Left renal cortex interstitium (tissue), 4 donors: ENCODE data around the gene MAN2B2. TPM values are rescaled to one million over a fixed set of nuclear protein-coding genes. Genes with fewer than 3 reads are reported as not detected.

Experiments
- DNase-seq, 4 donors: peaks; one replicate each; pipeline ENCODE4 v3.0.0-alpha.2; 2013; ENCODE audit warnings: low read depth in 4 of 4, low spot score in 2 of 4, missing footprints in 1 of 4
- polyA plus RNA-seq, 4 donors: library from polyadenylated mRNA; unstranded; fragments of 120-200 nt; gene quantifications; one replicate each; pipeline ENCODE4 v1.2.1, GENCODE V29; 2013; ENCODE audit not compliant: insufficient read length in 4 of 4

The MAN2B2 gene
- polyA plus RNA-seq, 4 donors: 17.3 to 20.5 (median 19.3) TPM

- no peak for DNase-seq
These were observed 28.9 kb upstream of the MAN2B2 start for GRCh38 chr4:6546091-6546490.

GRCh38 chr4:6546681-6547447, 28.1 kb upstream of the MAN2B2 start:
- DNase-seq: peak; percentile 24 to 62 (median 34)

GRCh38 chr4:6548201-6548881, 26.6 kb upstream of the MAN2B2 start:
- DNase-seq: no peak

- no peak for DNase-seq
These were observed 26.1 kb upstream of the MAN2B2 start for GRCh38 chr4:6548882-6549230.

- no peak for DNase-seq
These were observed 25.5 kb upstream of the MAN2B2 start for GRCh38 chr4:6549445-6549844.

- DNase-seq: no peak
These were observed 24.9 kb upstream of the MAN2B2 start for GRCh38 chr4:6549890-6550620.

GRCh38 chr4:6550821-6551220, 24.2 kb upstream of the MAN2B2 start:
- no peak for DNase-seq

GRCh38 chr4:6551660-6552059, 23.3 kb upstream of the MAN2B2 start:
- no peak for DNase-seq

GRCh38 chr4:6555519-6555918, 19.5 kb upstream of the MAN2B2 start:
- no peak for DNase-seq

- no peak for DNase-seq
These were observed 18.7 kb upstream of the MAN2B2 start for GRCh38 chr4:6556263-6556662.

GRCh38 chr4:6557185-6557584, 17.8 kb upstream of the MAN2B2 start:
- no peak for DNase-seq

- DNase-seq: no peak
These were observed 17.1 kb upstream of the MAN2B2 start for GRCh38 chr4:6557856-6558255.

GRCh38 chr4:6560416-6561172, 14.4 kb upstream of the MAN2B2 start:
- no peak for DNase-seq

GRCh38 chr4:6561173-6561516, 13.8 kb upstream of the MAN2B2 start:
- no peak for DNase-seq

GRCh38 chr4:6561706-6562371, 13.2 kb upstream of the MAN2B2 start:
- DNase-seq: no peak

- DNase-seq: no peak
These were observed 11.8 kb upstream of the MAN2B2 start for GRCh38 chr4:6562931-6563901.

- DNase-seq: no peak
These were observed 10.9 kb upstream of the MAN2B2 start for GRCh38 chr4:6563935-6564645.

GRCh38 chr4:6565691-6566390, 9.1 kb upstream of the MAN2B2 start:
- DNase-seq: no peak
